ENCODE results near the gene ZNF497. TPM values are rescaled to one million over a fixed set of nuclear protein-coding genes. Genes with fewer than 3 reads are reported as not detected.
A peak's percentile ranks its signal among the peaks of the same experiment; 100 is the strongest.

ZNF497 gene
- total RNA-seq, 1 donor from 2014 or later = 2.5 TPM

- ATAC-seq (no peak), DNase-seq (no peak)
- no peak for TF ChIP-seq CTCF (IDR thresholded peaks at IDR 0.05)
- peaks cover 5% of the 10 kb centered on the region for H3K4me1 ChIP-seq
- no peaks in the 10 kb centered on the region for H3K36me3 ChIP-seq
- intact Hi-C loops (cut with DNase I) = no loop called here
- H3K27me3 ChIP-seq (ENCODE audit: low read depth) = peaks cover 7% of the 10 kb centered on the region
- H3K9me3 ChIP-seq = no peaks in the 10 kb centered on the region
- H3K4me3 ChIP-seq = no peak overlapping the region
- no peak overlapping the region for H3K27ac ChIP-seq
Measured at GRCh38 chr19:58367698-58368454, 5.3 kb upstream of the ZNF497 start.

- DNase-seq = peak; percentile 31
- TF ChIP-seq CTCF (IDR thresholded peaks at IDR 0.05) = no peak
- no peak for ATAC-seq
- Histone ChIP-seq H3K4me3 (no peak overlapping the region), H3K27ac (no peak overlapping the region), H3K27me3 (ENCODE audit: low read depth) (peaks cover 7% of the 10 kb centered on the region), H3K4me1 (peaks cover 2% of the 10 kb centered on the region), H3K9me3 (no peaks in the 10 kb centered on the region), H3K36me3 (no peaks in the 10 kb centered on the region)
- intact Hi-C loops (cut with DNase I) = no loop called here
Measured at GRCh38 chr19:58366585-58367430, 4.3 kb upstream of the ZNF497 start.

- no peak overlapping the region for H3K27ac ChIP-seq
- no peaks in the 10 kb centered on the region for H3K9me3 ChIP-seq
- peaks cover 10% of the 10 kb centered on the region for H3K4me1 ChIP-seq
- peak overlapping the region; percentile 1 for H3K4me3 ChIP-seq
- H3K36me3 ChIP-seq = no peaks in the 10 kb centered on the region
- no peak for ATAC-seq
- H3K27me3 ChIP-seq (ENCODE audit: low read depth) = peaks cover 7% of the 10 kb centered on the region
- DNase-seq = no peak
- intact Hi-C loops (cut with DNase I) = no loop called here
- no peak for TF ChIP-seq CTCF (IDR thresholded peaks at IDR 0.05)
Measured at GRCh38 chr19:58364146-58364545, 1.6 kb upstream of the ZNF497 start.

- H3K36me3 ChIP-seq = no peaks in the 10 kb centered on the region
- H3K9me3 ChIP-seq = no peaks in the 10 kb centered on the region
- H3K27me3 ChIP-seq (ENCODE audit: low read depth) = peaks cover 6% of the 10 kb centered on the region
- TF ChIP-seq CTCF (IDR thresholded peaks at IDR 0.05) = no peak
- H3K4me1 ChIP-seq = peaks cover 15% of the 10 kb centered on the region
- intact Hi-C loops (cut with DNase I) = no loop called here
- peak; percentile 77 for DNase-seq
- peak; percentile 34 to 51 for ATAC-seq
- peak overlapping the region; percentile 92 for H3K4me3 ChIP-seq
- H3K27ac ChIP-seq = peak overlapping the region; percentile 95
Measured at GRCh38 chr19:58361900-58362271, 665 bp downstream of the ZNF497 start.

- H3K27me3 ChIP-seq (ENCODE audit: low read depth) = peaks cover 25% of the 10 kb centered on the region
- H3K4me1 ChIP-seq = peaks cover 28% of the 10 kb centered on the region
- TF ChIP-seq CTCF (IDR thresholded peaks at IDR 0.05) = no peak
- DNase-seq (peak; percentile 39), ATAC-seq (no peak)
- no peak overlapping the region for H3K27ac ChIP-seq
- H3K4me3 ChIP-seq = no peak overlapping the region
- no peaks in the 10 kb centered on the region for H3K36me3 ChIP-seq
- H3K9me3 ChIP-seq = no peaks in the 10 kb centered on the region
- intact Hi-C loops (cut with DNase I) = no loop called here
Measured at GRCh38 chr19:58357481-58358145, 4.9 kb downstream of the ZNF497 start.

Data from lower lobe of right lung (tissue), 2 donors.